C4-2B (cell line): Measurements from ENCODE around the gene LHCGR.

Experiments used
- CTCF ChIP-seq: fragments of 450-650 bp; conservative IDR thresholded peaks from 2 replicates; pipeline ENCODE4 v1.5.1; 2017; ENCODE audit warnings: mild to moderate bottlenecking
- ZFX ChIP-seq: fragments of 450-650 bp; IDR thresholded peaks from 2 replicates; pipeline ENCODE4 v1.6.1; 2017

GRCh38 chr2:48713647-48714046 lies 41.9 kb downstream of the LHCGR start:
- TF ChIP-seq CTCF: no peak
- no peak for TF ChIP-seq ZFX
